Stimulated activated CD4-positive, alpha-beta T cell treated with anti-CD3 and anti-CD28 coated beads, TNF-alpha, amount 100 ng/mL, for 4 hours (primary cell): ENCODE data around the gene NMRK2.

Experiments
- DNase-seq, 3 experiments: peaks; one replicate each; pipeline ENCODE4 v3.0.0-alpha.2; 2020; ENCODE audit warnings: low read depth in 3 of 3

The NMRK2 gene

GRCh38 chr19:3981736-3982681 lies 49.1 kb downstream of the NMRK2 start:
- no peak for DNase-seq

DNA sequence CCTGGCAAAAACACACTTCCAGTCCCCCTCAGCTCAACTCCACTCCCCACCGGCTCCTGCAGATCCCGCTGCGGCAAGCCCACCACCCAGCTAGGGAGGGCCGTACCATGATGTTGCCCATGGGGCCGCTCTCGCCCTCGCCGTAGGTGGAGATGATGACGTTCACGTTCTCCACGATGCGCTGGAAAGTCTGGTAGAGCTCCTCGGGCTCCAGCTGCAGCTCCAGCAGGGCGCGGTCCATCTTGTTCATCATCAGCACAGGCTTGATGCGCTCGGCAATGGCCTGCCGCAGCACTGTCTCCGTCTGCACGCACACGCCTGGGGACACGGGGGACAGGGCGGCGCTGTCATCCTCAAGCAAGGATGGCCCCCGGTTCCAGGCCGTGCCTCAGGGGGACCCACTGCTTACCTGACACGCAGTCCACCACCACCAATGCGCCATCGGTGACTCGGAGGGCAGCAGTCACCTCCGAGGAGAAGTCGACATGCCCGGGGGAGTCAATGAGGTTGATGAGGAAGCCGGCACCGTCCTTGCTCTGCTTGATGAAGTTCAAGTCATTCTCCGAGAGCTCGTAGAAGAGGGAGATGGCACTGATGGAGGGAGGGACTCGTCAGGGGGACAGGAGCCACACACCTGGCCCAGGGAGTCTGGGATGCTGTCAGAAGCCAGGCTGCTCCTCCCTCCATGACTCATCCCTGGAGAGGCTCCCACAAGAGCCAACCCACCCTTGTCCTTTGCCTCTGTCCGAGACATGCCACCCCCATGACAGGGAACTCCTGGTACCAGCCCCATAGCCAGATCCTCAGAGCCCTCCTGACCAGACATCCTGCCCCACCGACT lies 50.1 kb downstream of the NMRK2 start:
- DNase-seq = no peak

GRCh38 chr19:3983542-3983914 lies 50.7 kb downstream of the NMRK2 start:
- DNase-seq = no peak

DNA sequence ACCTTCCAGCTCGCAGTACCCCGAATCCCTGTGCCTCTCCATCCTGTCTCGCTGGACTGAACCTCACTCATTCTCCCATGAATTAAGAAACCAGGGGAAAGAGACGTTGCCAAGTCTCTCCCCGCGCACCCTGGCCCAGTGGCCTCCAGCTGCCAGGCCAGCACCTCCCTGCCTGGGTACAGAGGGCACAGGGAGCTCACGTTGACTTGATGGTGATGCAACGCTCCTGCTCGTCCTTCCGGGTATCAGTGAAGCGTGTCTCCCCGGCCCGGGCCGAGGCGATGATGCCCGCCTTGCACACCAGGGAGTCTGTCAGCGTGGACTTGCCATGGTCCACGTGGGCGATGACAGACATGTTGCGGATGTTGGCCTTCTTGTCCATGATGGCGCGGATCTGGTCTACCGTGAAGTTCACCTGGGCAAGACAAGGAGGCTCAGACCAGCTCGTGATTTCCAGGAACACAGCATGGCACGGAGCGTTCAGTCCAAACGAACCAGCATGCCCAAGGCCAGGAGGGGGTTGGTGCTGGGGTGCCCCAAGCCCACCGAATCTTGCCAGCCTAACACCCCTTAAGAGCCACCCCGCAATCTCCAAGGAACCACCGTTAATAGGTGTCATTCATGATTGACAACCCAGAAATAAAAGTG lies 51.2 kb downstream of the NMRK2 start:
- no peak for DNase-seq

DNA sequence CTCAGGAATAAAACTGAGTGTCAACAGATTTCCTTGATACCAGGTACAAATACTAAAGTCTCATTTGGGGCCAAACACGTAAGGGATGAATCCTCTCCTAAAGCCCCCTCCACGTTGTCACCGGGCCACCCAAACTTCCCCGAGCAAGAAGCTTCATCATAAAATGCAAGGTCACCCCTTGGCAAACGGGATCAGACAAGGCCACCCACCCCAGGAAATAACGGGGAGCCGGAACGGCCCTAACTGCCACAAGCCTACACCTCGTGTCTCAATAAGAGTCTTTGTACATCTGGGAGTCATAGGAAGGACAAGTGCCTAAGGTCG lies 51.7 kb downstream of the NMRK2 start:
- DNase-seq = no peak

DNA sequence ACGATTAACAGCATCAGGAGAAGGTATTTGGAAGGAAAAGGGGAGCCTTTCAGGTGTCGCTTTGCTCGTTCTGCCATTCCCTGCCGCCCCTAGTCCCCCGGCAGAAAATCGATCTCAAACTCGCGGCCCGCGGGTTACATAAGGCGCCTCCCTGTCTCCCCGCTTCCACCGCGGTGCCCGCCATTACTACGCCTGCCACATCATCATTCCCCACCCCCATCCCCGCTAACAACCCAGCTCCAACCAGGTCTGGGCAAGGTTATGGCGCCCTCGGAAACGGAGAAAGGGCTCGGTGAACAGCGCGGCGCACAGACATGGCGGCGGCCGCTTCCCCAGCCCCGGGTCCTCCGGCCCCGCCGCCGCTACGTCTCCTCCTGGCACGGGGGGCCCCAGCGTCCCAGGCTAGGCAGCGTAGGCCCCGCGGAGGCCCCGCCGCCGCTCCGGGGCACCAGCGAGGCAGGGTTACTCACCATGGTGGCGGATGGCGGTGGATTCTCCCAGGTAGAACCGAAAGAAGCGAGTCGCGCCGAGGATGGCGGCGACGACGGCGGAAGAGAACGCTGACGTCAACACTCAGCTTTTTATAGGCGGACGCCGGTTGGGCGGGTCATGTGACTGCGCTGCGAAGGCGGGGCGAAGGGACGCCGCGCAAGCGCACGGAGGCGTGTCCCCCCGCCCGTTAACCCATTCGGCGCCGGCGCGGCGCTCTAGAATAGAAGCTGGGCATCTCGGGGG lies 52.2 kb downstream of the NMRK2 start, which contains the start of gene EEF2:
Gene EEF2, minus strand, starts transcription at position 556 of the 735 bp plus-strand sequence. Its CDS starts 83 bp downstream, at position 473.
- peak; percentile 84 to 89 (median 89) for DNase-seq

DNA sequence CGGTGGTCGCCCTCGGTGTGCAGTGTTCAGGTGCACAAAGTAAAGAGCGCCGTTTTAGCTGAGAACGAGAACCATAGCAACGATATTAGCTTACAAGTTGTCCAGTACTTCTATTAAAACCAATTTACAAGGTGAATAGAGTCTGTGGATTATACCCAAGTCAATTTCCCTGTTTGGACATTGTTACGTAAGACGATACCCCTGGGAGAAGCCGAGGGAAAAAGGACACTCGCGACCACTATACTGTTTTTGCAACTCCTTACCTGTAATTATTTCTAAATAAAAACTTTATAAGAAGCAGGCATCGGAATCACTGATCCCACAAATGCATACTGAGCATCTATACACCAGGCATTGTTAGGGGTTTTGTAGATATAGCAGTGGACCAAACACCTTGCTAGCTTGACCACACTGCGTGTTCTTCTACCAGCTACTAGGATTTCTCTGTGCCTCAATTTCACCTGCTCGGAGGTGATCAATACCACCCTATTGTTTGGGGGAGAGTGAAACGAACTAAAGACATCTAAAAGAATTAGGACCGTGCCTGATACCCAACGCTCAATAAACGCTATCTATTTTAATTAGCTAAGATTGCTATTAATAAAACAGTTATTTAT lies 52.9 kb downstream of the NMRK2 start:
- DNase-seq = no peak

- DNase-seq = peak in 1 of 3 experiments; percentile 39
These were observed 53.6 kb downstream of the NMRK2 start for GRCh38 chr19:3986260-3987041.

- DNase-seq = peak; percentile 68 to 82 (median 79)
These were observed 54.9 kb downstream of the NMRK2 start for GRCh38 chr19:3987619-3988371.

GRCh38 chr19:3990815-3991117 lies 57.9 kb downstream of the NMRK2 start:
- no peak for DNase-seq
